ENCODE measurements around the gene PFAS. TPM values are rescaled to one million over a fixed set of nuclear protein-coding genes. Genes with fewer than 3 reads are reported as not detected.

The PFAS gene
- total RNA-seq, 4 donors from 2014 or later = 8.7 to 23.0 (median 17.9) TPM

GRCh38 chr17:8257801-8258200 is 8.7 kb downstream of the PFAS start:
- TF ChIP-seq CTCF (IDR thresholded peaks at IDR 0.05) = no peak
- no peak for TF ChIP-seq POLR2A (IDR thresholded peaks at IDR 0.05)
- DNase-seq = no peak
- Histone ChIP-seq H3K36me3 (peaks cover 9 to 93% (median 29%) of the 10 kb centered on the region in 3 donors), H3K9me3 (no peaks in the 10 kb centered on the region), H3K27me3 (no peaks in the 10 kb centered on the region), H3K27ac (no peak overlapping the region), H3K4me3 (no peak overlapping the region), H3K4me1 (no peaks in the 10 kb centered on the region)
- intact Hi-C loops (cut with DNase I) = no loop called here
- WGBS, 2 donors = 71 to 100% methylated on average over 1 of the region's 8 CpGs

GRCh38 chr17:8264320-8264719 is 15.2 kb downstream of the PFAS start:
- H3K36me3 ChIP-seq = peaks cover 23 to 97% (median 29%) of the 10 kb centered on the region in 3 donors
- H3K9me3 ChIP-seq = no peaks in the 10 kb centered on the region
- H3K27me3 ChIP-seq = no peaks in the 10 kb centered on the region
- TF ChIP-seq POLR2A (IDR thresholded peaks at IDR 0.05) = no peak
- TF ChIP-seq CTCF (IDR thresholded peaks at IDR 0.05) = no peak
- intact Hi-C loops (cut with DNase I) = no loop called here
- DNase-seq = no peak
- no peak overlapping the region for H3K27ac ChIP-seq
- H3K4me1 ChIP-seq = no peaks in the 10 kb centered on the region
- 90 to 96% methylated on average over 5 to 10 of the region's 10 CpGs for WGBS, 2 donors
- H3K4me3 ChIP-seq = no peak overlapping the region

- H3K36me3 ChIP-seq = peaks cover 23 to 97% (median 29%) of the 10 kb centered on the region in 3 donors
- WGBS, 2 donors = 87 to 98% methylated on average over 3 to 12 of the region's 18 CpGs
- no peak for DNase-seq
Observed at GRCh38 chr17:8264836-8265542, 15.9 kb downstream of the PFAS start.

GRCh38 chr17:8266648-8267479 is 17.8 kb downstream of the PFAS start:
- Histone ChIP-seq H3K27me3 (no peaks in the 10 kb centered on the region), H3K27ac (no peak overlapping the region), H3K4me3 (no peak overlapping the region), H3K4me1 (no peaks in the 10 kb centered on the region), H3K36me3 (peaks cover 23 to 87% (median 29%) of the 10 kb centered on the region in 3 donors), H3K9me3 (no peaks in the 10 kb centered on the region)
- no peak for DNase-seq
- WGBS, 2 donors = 84 to 86% methylated on average over 12 to 15 of the region's 29 CpGs
- intact Hi-C loops (cut with DNase I) = no loop called here
- TF ChIP-seq POLR2A (IDR thresholded peaks at IDR 0.05) (no peak), CTCF (IDR thresholded peaks at IDR 0.05) (no peak)

More at GRCh38 chr17:8264836-8265542, 15.9 kb downstream of the PFAS start:
- Histone ChIP-seq H3K9me3 (no peaks in the 10 kb centered on the region), H3K27me3 (no peaks in the 10 kb centered on the region), H3K4me1 (no peaks in the 10 kb centered on the region), H3K4me3 (no peak overlapping the region), H3K27ac (no peak overlapping the region)
- intact Hi-C loops (cut with DNase I) = no loop called here
- TF ChIP-seq POLR2A (IDR thresholded peaks at IDR 0.05) (no peak), CTCF (IDR thresholded peaks at IDR 0.05) (no peak)

All from esophagus squamous epithelium (tissue), 5 donors.